B cell (primary cell): Measurements from ENCODE around the gene PRPF19.

Source experiments
- CTCF ChIP-seq: fragments of 200-600 bp; IDR thresholded peaks from one replicate; pipeline ENCODE4 v1.8.0; 2022; ENCODE audit warnings: antibody characterized with exemption, mild to moderate bottlenecking
- EZH2 ChIP-seq: IDR thresholded peaks from 2 replicates; pipeline ENCODE4 v1.6.1; 2012; ENCODE audit warnings: borderline replicate concordance, low read depth, mild to moderate bottlenecking, moderate library complexity, low read length; ENCODE audit not compliant: insufficient read depth, poor library complexity, severe bottlenecking

- TF ChIP-seq CTCF (no peak), EZH2 (no peak)
Measured at GRCh38 chr11:60937811-60938210, 31.4 kb upstream of the PRPF19 start.
